GM12891 (cell line): ENCODE results near the gene DSTN.

ENCODE experiments used
- PAX5 ChIP-seq: IDR thresholded peaks from 2 replicates; pipeline ENCODE4 v1.6.1; 2011; ENCODE audit warnings: low read length, moderate library complexity, mild to moderate bottlenecking; ENCODE audit not compliant: insufficient read depth, severe bottlenecking
- POLR2A ChIP-seq: IDR thresholded peaks from 2 replicates; pipeline ENCODE4 v1.6.1; 2011; ENCODE audit warnings: low read depth, low read length, control low read depth
- POLR2AphosphoS5 ChIP-seq: IDR thresholded peaks from 2 replicates; pipeline ENCODE4 v1.6.1; 2011; ENCODE audit warnings: low read depth, low read length, control low read depth
- POU2F2 ChIP-seq: IDR thresholded peaks from 2 replicates; pipeline ENCODE4 v1.6.1; 2011; ENCODE audit warnings: low read depth, mild to moderate bottlenecking, control low read depth, low read length, moderate library complexity
- SPI1 ChIP-seq: IDR thresholded peaks from 2 replicates; pipeline ENCODE4 v1.6.1; 2011; ENCODE audit warnings: low read depth, low read length, control low read depth
- TAF1 ChIP-seq: IDR thresholded peaks from 2 replicates; pipeline ENCODE4 v1.6.1; 2011; ENCODE audit warnings: low read depth, low read length, control low read depth

GRCh38 chr20:17633221-17633849, 63.5 kb downstream of the DSTN start:
- no peak for TF ChIP-seq POLR2AphosphoS5
- no peak for TF ChIP-seq TAF1
- no peak for TF ChIP-seq POLR2A
- TF ChIP-seq PAX5 = no peak
- TF ChIP-seq SPI1 = no peak
- no peak for TF ChIP-seq POU2F2
